ENCODE results near the gene NDUFAF8.
A peak's percentile ranks its signal among the peaks of the same experiment; 100 is the strongest.

GRCh38 chr17:81200695-81201580, 38.2 kb upstream of the NDUFAF8 start:
- TF ChIP-seq EZH2 (IDR thresholded peaks at IDR 0.05; ENCODE audit: borderline replicate concordance, control insufficient read depth, low read depth, low read length) (no peak), CTCF (IDR thresholded peaks at IDR 0.05 in 2 of 3, conservative IDR thresholded peaks at IDR 0.05 in 1 of 3; ENCODE audit: control insufficient read depth in 2 of 3, extremely low read depth in 1 of 3, insufficient read depth in 1 of 3, low read depth in 3 of 3, low read length in 3 of 3) (peak; percentile 18 to 45 (median 42); a peak in 4 of 6 replicates), ZBTB33 (IDR thresholded peaks at IDR 0.05) (no peak), BCLAF1 (IDR thresholded peaks at IDR 0.05) (no peak), CHD2 (IDR thresholded peaks at IDR 0.05; ENCODE audit: borderline replicate concordance, low read depth, low read length) (no peak), RCOR1 (conservative IDR thresholded peaks at IDR 0.05; ENCODE audit: low read depth, low read length) (no peak), IRF3 (IDR thresholded peaks at IDR 0.05) (no peak), MEF2B (IDR thresholded peaks at IDR 0.05; ENCODE audit: partially characterized antibody, poor library complexity, severe bottlenecking) (no peak), BACH1 (IDR thresholded peaks at IDR 0.05; ENCODE audit: borderline replicate concordance) (no peak), TAF1 (IDR thresholded peaks at IDR 0.05; ENCODE audit: borderline replicate concordance, low read depth, low read length) (no peak), EP300 (IDR thresholded peaks at IDR 0.05; ENCODE audit: borderline replicate concordance in 1 of 2, control insufficient read depth in 1 of 2, low read depth in 2 of 2, low read length in 2 of 2) (no peak), SMC3 (IDR thresholded peaks at IDR 0.05; ENCODE audit: borderline replicate concordance, low read length) (no peak; the same call in 1 of the 2 replicates), REST (IDR thresholded peaks at IDR 0.05; ENCODE audit: low read depth, low read length) (no peak)

Data from GM12878 (cell line).